HG03457 (cell line): Measurements from ENCODE around the gene FRK.
"Not testable (repeated sequence)": the region's sequence is repeated elsewhere in the genome, so short reads cannot be mapped to it uniquely, and the experiment has no call there.

Experiments used
- ATAC-seq: cut with Tn5 transposase; IDR thresholded peaks from one replicate; pipeline ENCODE4 v1.9.1; 2021; ENCODE audit warnings: moderate number of reproducible peaks; ENCODE audit not compliant: unreplicated experiment

Gene FRK

DNA sequence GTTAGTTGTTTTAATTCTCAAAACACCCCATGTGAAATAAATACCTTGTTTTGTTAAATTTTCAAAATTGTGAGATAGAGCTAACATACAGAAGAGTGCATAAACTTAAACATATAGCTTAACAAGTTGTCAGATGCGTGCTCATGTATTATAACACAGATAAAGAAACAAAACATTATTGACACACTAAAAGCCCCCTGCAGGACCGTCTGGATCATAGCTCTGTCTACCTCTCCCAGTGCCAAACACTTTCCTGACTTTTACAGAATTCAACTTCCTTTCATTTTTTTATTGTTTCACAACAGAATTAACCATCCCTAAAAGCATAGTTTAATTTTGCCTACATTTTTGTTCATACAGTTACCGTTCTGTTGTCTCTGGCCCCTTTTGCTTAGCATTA is 17.8 kb upstream of the FRK start:
- ATAC-seq = no peak

DNA sequence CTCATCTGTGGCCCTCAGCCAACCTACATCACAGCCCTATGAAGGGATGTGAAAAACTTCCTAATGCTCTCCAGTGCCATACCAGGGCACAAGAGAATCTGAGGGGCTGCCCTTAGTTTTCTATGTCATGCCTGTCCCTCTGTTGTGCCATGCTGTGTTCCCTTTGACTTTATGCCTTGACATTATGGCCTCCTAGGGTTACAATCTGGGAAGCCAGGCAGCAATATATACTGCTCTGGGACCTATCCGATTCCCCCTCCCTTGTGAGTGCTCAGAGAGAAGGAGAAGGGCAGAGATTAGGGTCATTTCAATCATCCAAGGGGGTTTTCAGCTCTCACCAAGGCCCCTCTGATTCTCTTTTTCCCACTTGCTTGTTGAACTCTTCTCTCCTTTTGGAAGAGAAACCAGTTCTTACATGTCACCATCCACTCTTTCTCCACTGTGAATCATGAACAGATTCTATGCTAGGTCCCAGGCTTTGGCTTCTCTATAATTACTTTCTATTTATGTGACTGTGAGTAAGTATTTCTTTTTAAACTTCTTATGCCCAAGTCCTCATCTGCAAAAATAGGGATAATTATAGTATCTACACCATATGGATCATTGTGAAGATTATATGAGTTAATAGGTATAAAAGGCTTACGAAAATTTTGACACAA is 14.2 kb upstream of the FRK start:
- ATAC-seq = no peak

DNA sequence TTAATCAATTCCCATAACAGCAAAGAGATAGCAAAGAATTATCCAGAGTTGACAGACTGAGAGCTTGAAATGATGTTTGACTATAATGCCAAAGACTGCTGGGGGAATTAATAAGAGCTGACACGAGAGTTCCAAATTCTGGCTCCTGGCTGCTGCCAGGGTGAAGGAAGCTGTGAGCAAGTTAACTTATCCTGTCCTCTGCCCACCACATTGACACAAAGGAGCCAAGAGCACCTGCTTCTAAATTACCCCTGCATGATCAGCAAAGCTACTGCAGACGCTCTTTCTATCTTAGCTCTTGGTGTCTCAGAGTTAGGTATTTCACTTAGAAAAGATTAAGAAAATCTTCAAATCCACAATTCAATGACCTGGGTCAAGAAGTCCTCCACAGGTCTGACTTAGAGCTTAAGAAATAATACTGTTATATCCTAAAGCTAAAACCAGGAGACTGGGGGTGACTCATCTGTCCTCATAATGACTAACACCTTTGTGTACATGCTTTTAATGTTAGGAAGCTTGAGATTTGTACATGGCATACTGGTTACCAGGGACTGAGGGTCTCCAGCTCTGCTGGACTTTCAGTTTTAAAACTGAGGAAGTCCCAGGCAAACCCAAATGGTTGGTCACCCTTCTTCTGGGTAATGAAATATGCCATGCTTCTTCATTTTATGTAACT is 13.2 kb upstream of the FRK start:
- ATAC-seq = no peak

DNA sequence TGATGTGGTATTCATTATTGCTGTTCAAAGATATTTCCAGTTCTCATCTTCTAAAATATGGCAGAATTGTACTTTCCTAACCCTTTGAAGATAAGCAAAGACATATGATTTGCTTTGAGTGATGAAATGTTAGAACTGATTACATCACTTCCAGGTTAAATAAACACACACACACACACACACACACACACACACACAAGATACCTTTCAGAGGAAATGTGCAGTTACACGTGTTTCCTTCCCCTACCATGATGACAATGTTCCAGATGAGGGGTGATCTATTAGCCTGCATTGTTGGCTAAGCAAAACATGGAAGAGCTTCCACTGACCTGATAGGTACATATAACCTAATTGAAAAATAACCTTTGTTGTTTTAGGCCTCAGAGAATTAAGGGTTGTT is 11.7 kb upstream of the FRK start:
- ATAC-seq = no peak

DNA sequence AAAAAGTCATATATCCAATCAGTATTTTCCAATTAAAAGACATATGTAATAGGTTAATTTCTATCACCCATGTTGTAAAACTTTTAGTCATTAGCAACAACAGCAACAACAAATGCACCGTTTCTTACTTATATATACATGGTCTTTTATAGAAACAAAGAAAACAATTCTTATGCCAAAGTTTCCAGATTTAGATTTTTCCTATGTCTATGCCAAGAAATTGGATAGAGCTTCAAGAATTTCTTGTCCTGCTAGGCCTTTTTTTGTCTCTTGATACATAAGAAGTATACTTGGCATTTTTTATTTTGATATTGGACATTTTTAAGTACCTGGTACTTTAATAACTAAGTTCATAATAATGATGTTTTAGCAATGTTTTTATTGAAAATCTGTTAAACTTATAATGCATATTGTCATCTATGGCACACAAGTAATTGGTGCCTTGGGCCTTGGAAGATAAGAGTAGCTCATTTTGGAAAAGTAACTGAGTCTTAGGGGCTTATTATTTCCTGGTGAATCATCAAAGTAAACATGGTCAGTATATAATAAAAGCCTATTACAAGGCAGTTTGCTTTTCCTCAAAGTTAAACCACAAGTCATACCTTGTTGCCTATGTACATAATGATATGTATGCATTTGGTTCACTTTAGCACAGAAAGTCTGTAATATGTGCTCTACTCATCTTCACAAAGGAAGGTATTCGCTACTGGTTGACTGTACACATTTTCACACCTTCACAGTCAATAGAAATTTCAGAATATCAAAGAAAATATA is 10.1 kb upstream of the FRK start:
- no peak for ATAC-seq

DNA sequence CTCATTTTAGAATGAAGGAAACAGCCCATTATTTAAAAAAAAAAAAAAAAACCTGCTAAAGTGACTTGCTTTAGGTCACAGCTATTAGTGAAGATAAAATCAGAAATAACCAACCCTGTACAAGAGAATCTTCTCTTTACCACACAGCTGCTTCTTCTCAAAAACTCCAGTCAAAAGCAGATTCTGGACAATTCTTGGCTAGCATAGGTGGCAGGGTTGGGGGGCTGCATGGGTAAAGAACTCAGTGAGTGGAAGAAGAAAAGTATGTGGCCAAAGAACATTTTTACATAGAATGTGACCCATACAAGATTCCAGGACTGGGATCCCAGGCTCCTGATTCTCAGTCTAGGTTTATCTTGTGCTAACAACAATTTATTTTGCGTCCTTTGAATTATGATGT is 9.4 kb upstream of the FRK start:
- no peak for ATAC-seq

DNA sequence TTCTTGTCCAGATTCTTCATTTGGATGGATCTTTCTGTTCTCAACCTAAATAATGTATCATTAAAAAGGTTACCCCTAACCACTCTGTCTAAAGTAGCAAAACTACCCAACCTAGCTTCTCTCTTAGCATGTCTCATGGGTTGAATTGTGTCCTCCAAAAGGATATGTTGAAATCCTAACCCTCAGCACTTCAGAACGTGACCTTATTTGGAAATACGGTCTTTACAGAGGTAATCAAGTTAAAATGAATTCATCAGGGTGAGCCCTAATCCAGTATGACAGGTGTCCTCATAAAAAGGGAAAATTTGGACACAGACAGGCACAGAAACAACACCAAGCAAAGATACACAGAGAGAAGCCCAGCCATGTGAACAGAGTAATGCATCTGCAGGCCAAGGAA is 6.1 kb upstream of the FRK start:
- ATAC-seq = no peak

DNA sequence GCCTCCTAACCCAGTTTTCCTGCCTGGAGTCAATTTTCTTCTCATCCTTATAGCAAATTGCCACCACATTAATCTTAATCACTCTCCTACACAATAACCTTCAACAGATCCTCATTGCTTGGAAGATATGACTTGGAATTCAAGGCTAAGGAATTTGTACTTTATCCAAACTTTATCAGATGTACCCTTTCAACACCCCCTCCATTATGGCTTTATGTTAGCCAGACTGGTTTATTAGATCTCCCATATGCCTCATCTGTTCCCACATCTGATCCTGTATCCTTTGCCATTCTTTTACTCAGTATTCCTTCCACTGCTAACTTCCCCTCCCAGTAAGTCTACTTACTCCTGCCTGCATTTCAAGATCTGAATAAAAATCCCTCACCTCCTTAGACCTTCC is 4.0 kb upstream of the FRK start:
- ATAC-seq = no peak

DNA sequence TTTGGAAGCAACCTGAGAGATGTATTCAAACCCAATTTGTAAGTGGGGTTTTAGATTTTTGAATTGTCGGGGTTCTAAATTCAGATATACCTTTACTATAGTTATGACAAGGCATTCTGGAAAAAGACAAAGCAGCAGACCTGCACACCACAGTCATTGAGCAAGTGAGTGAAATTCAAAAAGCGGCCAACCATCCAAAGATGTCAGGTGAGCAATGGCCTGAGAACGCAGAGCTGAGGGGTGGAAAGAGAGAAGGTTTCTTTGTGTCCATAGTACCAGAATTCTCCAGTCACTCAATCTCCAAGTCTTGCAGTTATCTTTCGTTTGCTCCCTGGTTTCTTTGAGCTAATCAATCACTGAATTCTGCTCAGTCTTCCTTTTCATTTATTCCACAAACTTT is 1.8 kb upstream of the FRK start:
- ATAC-seq = no peak

DNA sequence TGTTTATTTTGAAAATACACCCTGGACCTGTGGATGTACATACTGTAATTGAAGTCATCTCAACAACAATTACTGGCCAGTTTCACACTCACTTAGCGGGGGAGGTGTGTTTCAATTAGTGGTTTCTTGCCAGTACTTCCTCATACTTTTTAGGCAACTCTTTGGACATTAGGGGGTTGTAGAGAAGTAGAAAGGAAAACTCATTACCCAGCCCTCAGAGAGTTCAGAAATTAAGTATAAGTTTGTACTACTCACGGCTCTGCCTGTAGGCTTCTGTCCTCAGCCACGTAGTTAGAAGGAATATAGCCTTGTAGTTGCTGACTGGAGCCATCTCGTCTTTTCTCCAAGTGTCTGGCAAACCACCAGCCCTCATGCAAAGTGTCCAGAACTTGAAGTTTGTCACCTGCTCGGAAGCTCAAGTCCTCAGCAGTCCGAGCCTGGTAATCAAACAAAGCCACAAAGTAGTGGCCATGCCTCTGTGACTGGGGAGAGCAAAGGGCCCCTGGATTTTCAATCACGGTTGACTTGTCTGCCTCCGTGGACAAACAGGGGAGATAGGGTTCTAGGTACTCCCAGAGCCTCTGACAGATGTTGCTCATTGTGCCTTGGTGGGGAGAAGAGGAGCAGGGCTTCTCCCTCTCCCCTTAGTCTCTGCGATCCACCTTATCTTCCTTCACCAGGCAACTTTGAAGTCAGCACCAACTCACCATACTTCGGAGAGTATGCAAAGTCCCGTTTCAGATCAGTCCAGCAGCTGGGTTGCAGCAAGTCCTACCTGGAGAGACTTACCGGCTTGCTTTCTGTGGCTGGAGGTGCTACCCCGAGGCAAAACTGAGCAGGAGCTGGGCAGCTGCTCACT is 749 bp downstream of the FRK start:
- peak; percentile 64 for ATAC-seq

DNA sequence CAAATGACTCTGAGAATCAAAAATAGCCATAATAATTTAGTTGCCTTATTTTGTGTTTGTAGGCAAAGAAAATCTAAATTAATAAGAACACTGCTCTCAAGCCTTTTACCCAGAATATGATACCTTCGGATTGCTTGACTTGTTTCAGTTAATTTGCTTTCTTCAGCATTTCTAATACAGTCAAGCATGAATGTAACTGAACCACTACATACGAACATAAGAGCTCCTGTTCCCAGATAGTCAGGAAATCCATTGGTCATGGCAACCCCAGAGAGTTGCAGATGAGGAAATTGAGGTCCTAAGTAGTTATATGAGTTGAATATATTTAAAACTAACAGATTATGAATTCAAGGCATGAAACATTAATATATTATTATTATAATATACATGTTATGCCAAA is 2.9 kb downstream of the FRK start:
- no peak for ATAC-seq

DNA sequence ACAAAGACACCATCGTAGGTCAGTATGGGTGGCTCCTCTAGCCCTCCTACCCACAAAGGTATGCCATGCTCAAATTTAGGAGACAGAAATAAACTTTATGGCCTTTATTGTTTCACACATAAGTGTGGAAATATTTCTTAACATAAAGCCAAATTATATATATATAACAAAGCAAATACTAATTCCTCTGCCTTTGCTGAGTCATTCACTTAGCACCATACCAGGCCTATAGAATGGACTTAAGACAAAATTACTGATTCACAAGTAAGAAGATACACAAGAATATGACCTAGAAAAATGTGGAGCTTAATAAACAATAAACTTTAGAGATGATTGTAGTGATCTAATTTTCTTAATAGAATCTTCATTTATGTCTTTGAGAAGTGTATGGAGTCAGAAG is 5.2 kb downstream of the FRK start:
- ATAC-seq = no peak

DNA sequence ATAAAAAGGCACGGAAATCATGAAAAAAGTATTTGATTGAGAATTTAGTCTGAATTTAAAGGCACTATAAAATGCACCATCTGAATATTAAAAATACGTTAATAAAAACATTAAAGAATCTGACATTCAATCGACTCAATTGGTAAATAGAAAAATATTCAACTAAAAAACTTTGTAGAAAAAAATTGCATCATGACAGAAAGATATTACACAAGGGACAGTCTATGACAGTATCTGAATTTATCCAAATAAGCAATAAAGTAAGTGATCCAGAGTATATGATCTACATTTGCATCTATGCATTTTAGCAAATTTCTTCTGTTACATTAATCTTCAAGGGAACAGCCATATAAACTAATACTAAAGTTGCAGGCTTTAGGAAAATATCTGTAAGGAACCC is 9.4 kb downstream of the FRK start:
- ATAC-seq = no peak

DNA sequence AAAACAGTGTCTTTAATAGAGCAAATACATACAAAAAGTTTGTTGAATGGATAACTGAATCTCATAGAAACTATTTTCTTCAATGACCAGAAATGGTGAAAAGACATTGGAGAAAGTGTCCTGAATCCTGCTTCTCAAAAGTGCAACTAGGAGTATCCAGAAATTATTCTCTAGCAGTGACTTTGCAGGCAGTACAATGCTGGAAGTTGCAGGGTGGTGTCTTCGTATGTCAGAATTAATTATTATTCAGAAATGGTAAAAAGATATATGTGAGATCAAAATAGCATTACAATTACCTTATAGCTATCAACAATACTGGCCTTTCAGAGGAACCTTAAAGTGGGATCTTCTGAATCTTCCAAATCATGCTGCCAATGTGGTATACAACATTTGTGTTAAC is 10.0 kb downstream of the FRK start:
- no peak for ATAC-seq

DNA sequence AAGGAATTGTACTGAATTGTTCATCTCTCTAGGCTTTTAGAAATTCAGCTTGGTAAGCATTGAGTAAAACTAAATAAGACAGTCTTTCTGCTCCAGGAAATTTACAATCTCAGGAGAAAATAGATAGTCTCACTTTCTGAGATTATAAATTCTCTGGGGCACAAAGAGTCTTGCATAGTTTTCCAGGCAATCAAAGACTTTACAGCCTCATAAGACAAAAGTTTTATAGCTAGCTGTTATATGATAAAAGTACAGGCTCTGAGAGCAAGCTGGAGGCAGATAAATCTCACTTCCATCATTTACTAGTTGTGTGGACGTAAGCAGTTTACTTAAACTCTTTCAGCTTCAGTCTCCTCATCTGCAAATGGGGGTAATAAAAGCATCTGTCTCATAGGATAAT is 11.4 kb downstream of the FRK start:
- ATAC-seq = no peak

DNA sequence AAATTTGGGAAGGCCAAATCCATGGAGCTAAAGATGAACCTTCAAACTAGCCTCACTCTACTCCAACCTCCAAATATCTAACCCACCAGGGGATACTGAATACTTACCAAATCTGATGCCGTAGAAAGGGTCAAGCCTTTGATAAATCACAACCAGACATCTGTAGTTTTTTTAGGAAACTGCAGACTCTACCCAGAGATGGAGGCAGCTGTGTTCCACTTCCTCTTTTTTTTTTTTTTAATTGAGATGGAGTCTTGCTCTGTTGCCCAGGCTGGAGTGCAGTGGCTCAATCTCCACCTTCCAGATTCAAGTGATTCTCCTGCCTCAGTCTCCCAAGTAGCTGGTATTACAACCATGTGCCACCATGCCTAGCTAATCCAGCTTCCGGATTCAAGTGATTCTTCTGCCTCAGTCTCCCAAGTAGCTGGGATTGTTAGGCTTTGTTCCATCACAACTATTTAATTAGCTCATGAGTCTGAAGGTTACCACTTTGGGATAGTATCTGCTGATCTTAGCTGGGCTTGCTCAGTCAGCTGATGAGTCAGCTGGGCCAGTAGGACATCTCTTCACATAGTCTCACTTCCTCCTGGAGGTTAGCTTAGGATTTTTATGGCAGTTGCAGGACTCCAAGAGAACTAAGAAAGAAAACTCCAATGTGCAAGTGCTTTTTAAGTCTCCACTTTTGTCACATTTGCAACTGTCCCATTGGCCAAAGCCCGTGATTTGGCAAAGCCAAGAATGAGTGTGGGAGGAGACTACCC is 13.3 kb downstream of the FRK start:
- peak; percentile 87 for ATAC-seq

DNA sequence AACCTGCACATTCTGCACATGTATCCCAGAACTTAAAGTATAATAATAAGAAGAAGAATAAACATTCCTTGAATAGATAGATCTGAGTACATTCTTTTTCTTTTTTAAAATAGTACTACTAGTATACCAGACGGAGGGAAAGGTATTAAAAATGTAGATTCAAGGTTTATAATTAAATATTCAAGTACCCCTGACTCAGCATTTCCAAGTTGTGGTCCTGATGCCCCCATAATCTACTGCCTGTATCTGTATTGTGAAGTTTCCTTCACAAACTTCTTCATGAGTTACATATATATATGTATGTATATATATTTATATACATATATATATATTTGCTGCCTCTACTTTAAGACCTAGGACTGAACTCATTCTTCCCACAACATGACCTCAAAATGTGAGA is 14.0 kb downstream of the FRK start:
- no peak for ATAC-seq

DNA sequence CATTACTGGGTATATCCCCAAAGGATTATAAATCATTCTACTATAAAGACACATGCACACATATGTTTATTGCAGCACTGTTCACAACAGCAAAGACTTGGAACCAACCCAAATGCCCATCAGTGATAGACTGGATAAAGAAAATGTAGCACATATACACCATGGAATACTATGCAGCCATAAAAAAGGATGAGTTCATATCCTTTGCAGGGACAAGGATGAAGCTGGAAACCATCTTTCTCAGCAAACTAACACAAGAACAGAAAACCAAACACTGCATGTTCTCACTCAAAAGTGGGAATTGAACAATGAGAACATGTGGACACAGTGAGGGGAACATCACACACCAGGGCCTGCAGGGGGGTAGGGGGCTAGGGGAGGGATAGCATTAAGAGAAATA is 14.4 kb downstream of the FRK start:
- ATAC-seq = not testable (repeated sequence)

DNA sequence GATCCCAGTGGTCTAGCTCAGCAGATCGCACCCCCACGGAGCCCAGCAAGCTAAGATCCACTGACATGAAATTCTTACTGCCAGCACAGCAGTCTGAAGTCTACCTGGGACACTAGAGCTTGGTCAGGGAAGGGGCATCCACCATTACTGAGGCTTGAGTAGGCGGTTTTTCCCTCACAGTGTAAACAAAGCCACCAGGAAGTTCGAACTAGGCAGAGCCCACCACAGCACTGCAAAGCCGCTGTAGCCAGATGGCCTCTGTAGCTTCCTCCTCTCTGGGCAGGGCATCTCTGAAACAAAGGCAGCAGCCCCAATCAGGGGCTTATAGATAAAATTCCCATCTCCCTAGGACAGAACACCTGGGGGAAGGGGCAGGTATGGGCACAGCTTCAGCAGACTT is 18.8 kb downstream of the FRK start:
- no peak for ATAC-seq

DNA sequence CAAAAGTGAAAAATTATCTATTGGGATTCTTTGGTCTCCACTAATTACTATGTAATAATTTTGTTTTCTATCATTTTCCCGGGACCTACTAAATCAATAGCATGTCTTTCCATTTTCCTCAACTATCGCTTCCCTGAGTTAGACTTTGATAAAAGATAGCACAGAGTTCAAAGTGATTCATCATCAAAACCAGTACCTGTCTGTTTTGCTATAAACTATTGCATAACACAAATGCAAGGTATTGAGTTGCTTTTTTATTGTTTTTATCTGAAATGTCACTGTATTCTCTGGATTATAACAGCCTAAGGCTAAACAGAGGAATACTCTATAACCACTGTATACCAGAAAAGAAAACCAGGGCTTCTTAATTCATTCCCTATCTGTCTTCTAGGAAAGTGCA is 19.7 kb downstream of the FRK start:
- no peak for ATAC-seq

DNA sequence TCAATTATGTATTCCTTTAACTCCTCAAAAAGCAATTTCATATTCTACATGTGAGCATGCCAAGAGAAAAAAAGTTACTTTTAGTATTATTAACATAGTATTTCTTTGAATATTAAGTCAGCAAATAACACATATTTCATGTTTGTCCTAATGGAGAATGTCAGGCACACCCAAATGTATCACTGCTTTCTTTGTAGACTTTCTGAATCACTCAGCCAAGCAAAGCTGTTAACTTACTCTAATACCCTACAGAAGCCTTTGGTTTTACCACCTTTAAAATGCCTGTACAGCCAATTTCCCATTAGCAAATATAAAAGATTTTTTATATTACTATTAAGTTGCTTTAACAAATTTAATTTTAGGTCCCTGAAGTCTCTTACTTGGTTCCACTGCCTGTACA is 23.8 kb downstream of the FRK start:
- ATAC-seq = no peak
